ENCODE measurements around the gene LIPE.

Gene LIPE

DNA sequence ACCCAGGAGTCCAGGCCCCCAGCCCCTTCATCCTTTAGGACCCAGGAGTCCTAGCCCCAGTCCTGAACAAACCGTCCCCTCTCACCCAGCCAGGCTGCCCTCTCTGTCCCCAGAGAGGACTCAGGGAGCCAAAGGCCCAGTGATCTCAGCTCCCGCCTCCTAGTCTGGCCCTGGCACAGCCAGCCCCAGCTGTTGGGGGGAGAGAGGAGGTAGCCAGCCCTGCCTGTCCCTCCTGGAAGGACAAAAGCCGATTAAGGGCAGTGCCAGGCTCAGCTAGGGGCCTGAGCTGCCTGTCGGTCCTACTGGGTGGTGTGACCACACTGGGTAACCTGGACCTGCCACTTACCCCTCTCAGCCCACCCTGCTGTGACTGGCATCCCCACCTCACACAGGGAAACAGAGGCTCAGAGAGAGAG, 14.5 kb downstream of the LIPE start:
- no peak for DNase-seq (ENCODE audit: low read depth in 2 of 2)

DNA sequence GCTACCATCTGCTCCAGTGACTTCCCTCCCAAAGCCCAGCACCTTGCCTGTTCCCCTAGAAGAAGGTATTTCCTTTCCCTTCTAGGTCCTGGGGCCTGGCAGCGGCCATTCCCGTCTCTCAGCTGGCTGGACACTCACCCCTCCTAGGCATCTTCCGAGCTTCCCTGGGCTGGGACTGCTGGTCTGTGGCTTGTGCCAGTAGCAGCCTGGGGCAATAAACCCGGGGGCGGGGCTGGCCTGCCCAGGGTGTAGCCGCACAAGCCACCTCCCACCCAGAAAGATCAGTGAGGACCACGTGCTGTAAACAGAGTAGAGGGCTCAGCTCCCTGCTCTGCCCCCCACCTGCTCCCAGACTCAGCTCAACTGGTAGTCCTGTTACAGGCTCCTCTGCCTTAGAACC, 15.0 kb downstream of the LIPE start:
- DNase-seq (ENCODE audit: low read depth in 2 of 2): no peak

GRCh38 chr19:42411581-42412178, 15.5 kb downstream of the LIPE start:
- DNase-seq (ENCODE audit: low read depth in 2 of 2): no peak

DNA sequence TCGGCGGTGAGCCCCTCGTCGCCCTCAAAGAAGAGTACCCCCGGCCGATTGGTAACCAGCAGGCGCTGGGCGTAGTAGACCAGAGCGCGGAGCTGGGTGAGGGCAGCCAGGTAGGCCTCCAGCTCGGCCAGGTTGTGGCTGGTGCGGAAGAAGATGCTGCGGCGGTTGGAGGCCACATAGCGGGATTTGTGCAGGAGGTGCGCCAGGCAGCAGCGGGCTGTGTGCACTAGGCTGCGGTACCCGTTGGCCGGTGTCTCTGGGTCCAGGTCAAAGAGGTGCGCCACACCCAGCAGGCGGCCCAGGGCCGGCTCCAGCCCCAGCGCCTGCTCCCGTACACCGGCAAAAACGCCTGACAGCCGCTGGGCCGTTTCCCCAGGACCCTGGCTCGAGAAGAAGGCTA, 16.8 kb downstream of the LIPE start:
- DNase-seq (ENCODE audit: low read depth in 2 of 2): no peak

DNA sequence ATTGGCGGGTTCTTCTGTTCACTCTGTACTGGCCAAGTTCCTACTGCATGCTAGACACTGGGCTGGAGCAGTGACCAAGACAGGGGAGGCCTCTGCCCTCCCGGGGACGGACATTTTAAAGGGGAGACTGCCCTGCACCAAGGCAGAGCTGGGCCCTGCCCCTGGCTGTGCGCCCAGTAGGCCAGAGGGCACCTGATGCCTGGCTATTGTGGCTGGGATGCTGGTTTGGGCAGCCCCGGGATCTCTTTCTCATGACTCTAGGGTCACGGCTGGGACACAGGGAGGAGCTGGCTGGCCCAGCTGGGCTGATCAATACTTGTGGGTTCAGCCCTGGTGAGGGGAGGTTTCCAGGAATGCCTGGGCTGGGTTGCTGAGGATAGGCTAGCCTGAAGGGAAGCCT, 17.7 kb downstream of the LIPE start:
- DNase-seq (ENCODE audit: low read depth in 2 of 2): no peak

- no peak for DNase-seq (ENCODE audit: low read depth in 2 of 2)
Observed at GRCh38 chr19:42407816-42408175, 19.4 kb downstream of the LIPE start.

DNA sequence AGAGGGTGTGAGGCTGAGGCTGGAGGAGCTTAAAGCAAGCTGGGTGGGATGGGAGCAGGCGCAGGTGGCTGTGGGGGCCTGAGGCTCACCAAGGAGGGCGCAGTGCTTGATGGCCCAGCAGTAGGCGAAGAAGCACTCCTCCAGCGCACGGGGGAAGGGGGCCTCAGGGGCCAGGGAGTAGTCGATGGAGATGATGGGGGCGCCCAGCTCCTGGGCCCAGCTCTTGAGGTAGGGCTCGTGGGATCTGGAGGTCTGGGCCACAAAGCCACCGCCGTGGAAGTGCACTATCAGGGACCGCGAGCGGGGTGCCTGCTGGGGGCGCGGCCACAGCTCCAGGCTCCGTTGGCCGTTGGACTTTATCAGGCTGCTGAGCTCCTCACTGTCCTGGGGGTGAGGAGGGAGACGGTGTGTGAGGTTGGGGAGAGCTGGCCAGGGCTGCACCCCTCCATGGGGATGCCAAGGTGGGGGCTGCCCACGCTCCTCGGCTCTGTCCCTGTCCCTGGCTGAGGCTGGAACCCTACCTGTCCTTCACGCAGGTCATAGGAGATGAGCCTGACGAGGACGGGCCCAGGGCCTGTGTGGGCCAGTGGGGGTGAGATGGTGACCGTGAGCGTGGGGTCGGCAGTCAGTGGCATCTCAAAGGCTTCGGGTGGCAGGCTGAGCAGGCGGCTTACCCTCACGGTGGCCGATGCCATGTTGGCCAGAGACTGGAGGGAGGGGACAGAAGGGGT, 19.9 kb downstream of the LIPE start:
- DNase-seq (ENCODE audit: low read depth in 2 of 2): no peak

GRCh38 chr19:42406111-42406510, 21.1 kb downstream of the LIPE start:
- no peak for DNase-seq (ENCODE audit: low read depth in 2 of 2)

GRCh38 chr19:42403586-42403985, 23.6 kb downstream of the LIPE start:
- DNase-seq (ENCODE audit: low read depth in 2 of 2): no peak

DNA sequence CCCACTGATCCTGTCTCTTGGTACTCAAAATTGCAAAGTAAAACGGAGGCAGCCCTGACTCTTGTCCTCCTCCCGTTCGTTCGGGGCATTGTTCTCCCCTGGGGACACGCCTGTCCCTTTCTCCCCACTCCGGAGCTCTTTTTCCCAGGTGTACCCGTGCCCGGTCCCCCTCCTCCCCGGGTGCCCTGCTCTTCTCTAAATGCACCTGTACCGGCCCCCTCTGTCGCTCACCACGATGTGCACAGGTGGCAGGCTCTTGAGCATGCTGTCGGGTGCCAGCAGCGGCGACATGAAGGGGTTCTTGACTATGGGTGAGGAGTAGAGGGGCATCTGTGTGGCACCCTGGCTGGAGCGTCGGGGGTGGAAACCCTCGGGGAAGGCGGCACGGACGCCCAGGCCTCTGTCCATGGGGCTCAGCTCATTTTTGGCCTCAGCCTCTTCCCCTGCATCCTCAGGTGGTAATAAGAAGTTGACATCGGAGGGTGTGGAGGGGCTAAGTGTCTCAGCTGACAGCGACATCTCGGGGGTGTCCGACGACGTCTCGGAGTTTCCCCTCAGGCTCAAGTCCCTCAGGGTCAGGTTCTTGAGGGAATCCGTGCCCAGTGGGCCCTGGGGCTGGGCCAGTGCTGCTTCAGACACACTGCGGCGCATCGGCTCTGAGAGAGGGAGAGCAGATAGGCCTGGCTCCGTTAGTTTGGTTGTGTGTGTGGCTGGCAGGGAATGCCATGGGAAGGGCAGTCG, 24.6 kb downstream of the LIPE start:
- no peak for DNase-seq (ENCODE audit: low read depth in 2 of 2)

- DNase-seq (ENCODE audit: low read depth in 2 of 2): peak; percentile 42 to 58
Observed at GRCh38 chr19:42401365-42402303, 25.6 kb downstream of the LIPE start.

GRCh38 chr19:42400404-42400803, 26.8 kb downstream of the LIPE start:
- no peak for DNase-seq (ENCODE audit: low read depth in 2 of 2)

- no peak for DNase-seq (ENCODE audit: low read depth in 2 of 2)
Observed at GRCh38 chr19:42397263-42398166, 29.7 kb downstream of the LIPE start.

GRCh38 chr19:42396381-42397262, 30.6 kb downstream of the LIPE start:
- peak; percentile 86 to 88 for DNase-seq (ENCODE audit: low read depth in 2 of 2)

- DNase-seq (ENCODE audit: low read depth in 2 of 2): no peak
Observed at GRCh38 chr19:42394751-42395150, 32.4 kb downstream of the LIPE start.

GRCh38 chr19:42392165-42392564, 35.0 kb downstream of the LIPE start:
- no peak for DNase-seq (ENCODE audit: low read depth in 2 of 2)

DNA sequence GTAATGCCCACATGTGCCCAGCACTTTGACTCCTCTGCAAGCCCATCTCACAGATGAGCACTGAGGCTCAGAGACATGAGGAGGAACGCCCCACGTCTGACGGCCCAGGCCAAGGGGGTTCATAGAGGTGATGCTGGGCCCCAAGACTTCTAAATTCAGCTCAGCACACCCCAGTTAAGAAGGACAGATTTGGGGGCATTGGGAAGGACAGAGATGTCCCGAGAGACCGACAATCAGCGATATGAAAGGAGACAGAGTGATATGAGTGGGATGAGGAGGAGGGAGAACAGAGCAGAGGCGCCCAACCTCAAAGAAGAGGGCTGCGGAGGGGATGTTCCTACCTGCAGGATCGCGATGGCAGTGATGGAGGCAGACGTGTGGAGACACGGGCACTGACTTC, 37.3 kb downstream of the LIPE start, which contains the start of gene CNFN:
Gene CNFN, minus strand, starts transcription at position 399 of the 400 bp plus-strand sequence. CDS start 1,260 bp downstream, outside the sequence.
- no peak for DNase-seq (ENCODE audit: low read depth in 2 of 2)

GRCh38 chr19:42388851-42389489, 38.2 kb downstream of the LIPE start:
- no peak for DNase-seq (ENCODE audit: low read depth in 2 of 2)

Measured in stimulated activated CD8-positive, alpha-beta memory T cell treated with anti-CD3 and anti-CD28 coated beads, Interleukin-7, amount 100 ng/mL, for 1 hour (primary cell).